ENCODE results near the gene KRTAP10-1. TPM values are rescaled to one million over a fixed set of nuclear protein-coding genes. Genes with fewer than 3 reads are reported as not detected.
"Not testable (repeated sequence)": the region's sequence is repeated elsewhere in the genome, so short reads cannot be mapped to it uniquely, and the experiment has no call there.

Gene KRTAP10-1
- total RNA-seq, 1 donor from 2014 or later: not detected

DNA sequence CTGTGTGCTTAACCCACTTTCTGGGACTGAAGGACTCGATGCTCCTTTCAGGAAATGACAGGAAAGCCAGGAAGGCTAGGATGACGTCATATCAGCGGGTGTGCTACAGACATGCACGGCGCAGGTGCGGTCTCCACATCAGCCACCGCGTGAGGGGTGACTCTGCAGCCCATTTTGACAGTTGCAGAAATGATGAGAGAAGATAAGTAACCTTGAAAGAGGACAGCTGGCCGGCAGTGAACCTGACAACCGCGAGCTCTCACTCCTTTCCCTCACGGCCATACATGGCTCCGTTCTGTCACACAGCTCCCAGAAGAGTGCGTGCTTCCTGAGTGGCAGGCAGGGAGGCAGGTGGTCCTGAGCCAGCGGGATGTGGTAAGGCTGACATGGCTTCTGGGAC lies 42.1 kb upstream of the KRTAP10-1 start:
- TF ChIP-seq CTCF (IDR thresholded peaks at IDR 0.05; ENCODE audit: insufficient read depth, low read length, poor library complexity, severe bottlenecking): no peak
- Histone ChIP-seq H3K27me3 (ENCODE audit: control insufficient read depth, insufficient read depth, low read length) (no peaks in the 10 kb centered on the region), H3K36me3 (ENCODE audit: control insufficient read depth, insufficient read depth, low read length) (no peaks in the 10 kb centered on the region), H3K4me3 (ENCODE audit: low read depth, low read length) (no peak overlapping the region)
- no peak for DNase-seq (ENCODE audit: low read depth)

DNA sequence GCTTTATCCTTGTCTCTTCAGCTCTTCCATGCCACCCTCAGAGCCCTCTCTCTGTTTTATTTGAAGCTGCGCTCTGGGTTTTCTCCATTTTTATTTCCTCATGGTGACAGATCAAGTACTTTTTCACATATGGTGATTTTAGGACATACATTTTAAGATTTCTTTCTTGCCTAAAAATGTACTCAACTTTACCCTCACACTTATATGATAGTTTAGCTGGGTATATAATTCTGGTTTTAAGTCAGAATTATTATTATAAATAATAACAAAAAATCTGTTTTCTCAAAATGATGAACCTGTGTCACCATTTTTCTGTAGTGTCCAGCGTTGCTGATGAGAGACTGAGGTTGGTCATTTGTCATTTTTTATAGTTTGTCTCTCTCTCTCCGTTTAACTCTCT lies 41.2 kb upstream of the KRTAP10-1 start:
- H3K36me3 ChIP-seq (ENCODE audit: control insufficient read depth, insufficient read depth, low read length): no peaks in the 10 kb centered on the region
- no peak for TF ChIP-seq CTCF (IDR thresholded peaks at IDR 0.05; ENCODE audit: insufficient read depth, low read length, poor library complexity, severe bottlenecking)
- DNase-seq (ENCODE audit: low read depth): no peak
- H3K27me3 ChIP-seq (ENCODE audit: control insufficient read depth, insufficient read depth, low read length): no peaks in the 10 kb centered on the region
- no peak overlapping the region for H3K4me3 ChIP-seq (ENCODE audit: low read depth, low read length)

DNA sequence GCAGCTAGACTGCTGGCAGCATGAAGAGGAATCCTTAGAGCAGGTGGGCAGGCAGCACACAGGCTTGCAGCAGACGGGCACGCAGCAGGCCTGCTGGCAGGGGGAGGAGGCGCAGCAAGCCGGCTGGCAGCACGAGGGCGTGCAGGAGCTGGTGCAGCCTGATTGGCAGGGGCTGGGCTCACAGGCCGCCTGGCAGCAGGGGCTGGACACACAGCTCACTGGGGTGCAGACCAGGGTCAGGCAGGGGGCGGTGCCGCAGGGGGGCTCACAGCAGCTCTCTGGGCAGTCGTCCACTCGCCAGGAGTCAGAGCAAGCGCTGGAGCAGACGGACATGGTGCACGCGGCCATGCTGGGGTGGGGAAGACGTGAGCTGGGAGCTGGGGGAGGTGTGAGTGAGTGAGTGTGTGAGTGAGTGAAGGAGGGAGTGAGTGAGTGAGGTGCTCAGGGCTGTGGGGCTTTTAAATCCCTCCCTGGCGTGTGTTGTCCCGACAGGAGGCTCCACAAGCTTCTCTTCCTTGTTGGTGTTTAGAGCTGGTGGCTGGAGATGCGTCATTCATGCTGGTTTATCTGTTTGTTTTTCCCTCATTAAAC lies 40.3 kb upstream of the KRTAP10-1 start, which contains the start of gene KRTAP10-5:
TSS of gene KRTAP10-5 (minus strand) at position 374 of the 591 bp plus-strand sequence. CDS start at position 348, 26 bp downstream.
- H3K27me3 ChIP-seq (ENCODE audit: control insufficient read depth, insufficient read depth, low read length); H3K36me3 ChIP-seq (ENCODE audit: control insufficient read depth, insufficient read depth, low read length); H3K4me3 ChIP-seq (ENCODE audit: low read depth, low read length); DNase-seq (ENCODE audit: low read depth): not testable (repeated sequence)

- TF ChIP-seq CTCF (IDR thresholded peaks at IDR 0.05; ENCODE audit: insufficient read depth, low read length, poor library complexity, severe bottlenecking): no peak
These were observed 39.8 kb upstream of the KRTAP10-1 start for GRCh38 chr21:44579833-44580144.

GRCh38 chr21:44579056-44579832 lies 39.2 kb upstream of the KRTAP10-1 start:
- Histone ChIP-seq H3K36me3 (ENCODE audit: control insufficient read depth, insufficient read depth, low read length) (no peaks in the 10 kb centered on the region), H3K4me3 (ENCODE audit: low read depth, low read length) (no peak overlapping the region), H3K27me3 (ENCODE audit: control insufficient read depth, insufficient read depth, low read length) (no peaks in the 10 kb centered on the region)
- DNase-seq (ENCODE audit: low read depth): no peak
- TF ChIP-seq CTCF (IDR thresholded peaks at IDR 0.05; ENCODE audit: insufficient read depth, low read length, poor library complexity, severe bottlenecking): no peak

More at GRCh38 chr21:44579833-44580144, 39.8 kb upstream of the KRTAP10-1 start:
- no peak for DNase-seq (ENCODE audit: low read depth)
- Histone ChIP-seq H3K4me3 (ENCODE audit: low read depth, low read length) (no peak overlapping the region), H3K36me3 (ENCODE audit: control insufficient read depth, insufficient read depth, low read length) (no peaks in the 10 kb centered on the region), H3K27me3 (ENCODE audit: control insufficient read depth, insufficient read depth, low read length) (no peaks in the 10 kb centered on the region)

DNA sequence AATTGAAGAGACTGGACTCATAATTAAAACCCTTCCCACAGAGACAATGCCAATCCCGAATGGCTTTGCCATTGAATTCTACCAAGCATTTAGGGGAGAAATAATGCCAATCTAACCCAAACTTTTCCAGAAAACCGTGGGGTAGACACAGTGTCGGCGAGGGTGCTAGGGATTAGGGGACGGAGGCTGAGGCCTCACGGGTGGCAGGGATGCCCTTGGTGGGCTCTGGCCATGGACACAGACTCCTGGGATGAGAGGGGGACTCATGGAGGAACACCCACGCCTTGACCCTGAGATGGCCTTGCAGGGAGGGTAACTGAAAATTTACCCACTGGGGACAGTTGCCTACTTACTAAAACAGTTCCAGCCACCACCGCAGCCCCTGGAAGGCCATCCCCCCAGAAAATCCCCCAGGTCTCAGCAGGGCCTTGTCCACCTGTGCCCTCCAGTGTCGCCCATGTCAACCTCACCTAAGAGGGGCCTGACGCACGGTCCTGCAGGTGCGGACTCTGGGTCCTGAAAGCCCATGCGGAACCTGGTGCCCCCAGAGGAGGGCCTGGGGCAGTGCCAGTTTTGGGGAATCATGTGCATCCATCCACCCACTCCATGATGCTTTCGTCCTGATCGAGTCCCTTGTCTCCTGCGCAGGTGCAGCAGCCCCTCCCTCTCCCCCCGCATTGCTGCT lies 38.5 kb upstream of the KRTAP10-1 start:
- Histone ChIP-seq H3K36me3 (ENCODE audit: control insufficient read depth, insufficient read depth, low read length) (no peaks in the 10 kb centered on the region), H3K27me3 (ENCODE audit: control insufficient read depth, insufficient read depth, low read length) (no peaks in the 10 kb centered on the region), H3K4me3 (ENCODE audit: low read depth, low read length) (no peak overlapping the region)
- no peak for DNase-seq (ENCODE audit: low read depth)
- TF ChIP-seq CTCF (IDR thresholded peaks at IDR 0.05; ENCODE audit: insufficient read depth, low read length, poor library complexity, severe bottlenecking): no peak
